ENCODE measurements around the gene ATRN.
A peak's percentile ranks its signal among the peaks of the same experiment; 100 is the strongest.
"Not testable (repeated sequence)": the region's sequence is repeated elsewhere in the genome, so short reads cannot be mapped to it uniquely, and the experiment has no call there.

The ATRN gene

GRCh38 chr20:3471397-3472021 lies 691 bp downstream of the ATRN start:
- no peak for FAIRE-seq

- FAIRE-seq = no peak
These were observed 1.3 kb downstream of the ATRN start for GRCh38 chr20:3472105-3472504.

GRCh38 chr20:3473324-3473723 lies 2.5 kb downstream of the ATRN start:
- no peak for FAIRE-seq

- FAIRE-seq = no peak
These were observed 3.1 kb downstream of the ATRN start for GRCh38 chr20:3473944-3474343.

GRCh38 chr20:3477003-3477860 lies 6.4 kb downstream of the ATRN start:
- FAIRE-seq = not testable (repeated sequence)

GRCh38 chr20:3477861-3478544 lies 7.2 kb downstream of the ATRN start:
- no peak for FAIRE-seq

- no peak for FAIRE-seq
These were observed 8.2 kb downstream of the ATRN start for GRCh38 chr20:3479025-3479424.

GRCh38 chr20:3479759-3480615 lies 9.2 kb downstream of the ATRN start:
- FAIRE-seq = no peak

- no peak for FAIRE-seq
These were observed 12.5 kb downstream of the ATRN start for GRCh38 chr20:3483309-3483708.

- FAIRE-seq = no peak
These were observed 13.0 kb downstream of the ATRN start for GRCh38 chr20:3483784-3484183.

- FAIRE-seq = no peak
These were observed 15.1 kb downstream of the ATRN start for GRCh38 chr20:3485913-3486312.

GRCh38 chr20:3486850-3487249 lies 16.0 kb downstream of the ATRN start:
- FAIRE-seq = no peak

- peak; percentile 82 for FAIRE-seq
These were observed 21.9 kb downstream of the ATRN start for GRCh38 chr20:3492669-3493068.

- no peak for FAIRE-seq
These were observed 23.4 kb downstream of the ATRN start for GRCh38 chr20:3494218-3494617.

- FAIRE-seq = no peak
These were observed 32.1 kb downstream of the ATRN start for GRCh38 chr20:3502878-3503277.

- no peak for FAIRE-seq
These were observed 34.3 kb downstream of the ATRN start for GRCh38 chr20:3505148-3505547.

GRCh38 chr20:3509064-3509463 lies 38.2 kb downstream of the ATRN start:
- no peak for FAIRE-seq

- FAIRE-seq = no peak
These were observed 39.3 kb downstream of the ATRN start for GRCh38 chr20:3510110-3510509.

- FAIRE-seq = not testable (repeated sequence)
These were observed 41.4 kb downstream of the ATRN start for GRCh38 chr20:3512239-3512638.

GRCh38 chr20:3514012-3514642 lies 43.3 kb downstream of the ATRN start:
- no peak for FAIRE-seq

GRCh38 chr20:3515379-3516170 lies 44.8 kb downstream of the ATRN start:
- no peak for FAIRE-seq
